Measurements from ENCODE around the gene TMEM134.

Gene TMEM134

DNA sequence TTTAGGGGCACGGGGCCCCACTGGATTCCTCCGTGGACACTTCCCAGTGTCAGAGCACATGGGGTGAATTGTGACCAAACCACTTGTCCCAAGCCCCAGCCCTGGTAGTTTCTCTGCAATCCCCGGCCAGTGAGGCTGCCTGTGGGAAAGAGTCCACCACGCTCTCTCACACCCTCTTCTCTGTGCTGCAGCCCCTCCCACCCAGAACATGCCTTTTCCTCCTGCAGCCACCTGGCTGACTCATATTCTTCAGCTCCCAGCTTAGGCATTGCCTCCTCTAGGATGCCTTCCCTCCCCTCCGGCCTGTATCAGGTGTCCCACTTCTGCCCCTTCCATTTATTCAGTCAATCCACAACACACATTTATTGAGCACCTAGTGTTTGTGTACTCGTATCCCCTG is 46.2 kb downstream of the TMEM134 start:
- DNase-seq (ENCODE audit: low read depth) = no peak

GRCh38 chr11:67421430-67422031 is 47.5 kb downstream of the TMEM134 start:
- DNase-seq (ENCODE audit: low read depth) = no peak

DNA sequence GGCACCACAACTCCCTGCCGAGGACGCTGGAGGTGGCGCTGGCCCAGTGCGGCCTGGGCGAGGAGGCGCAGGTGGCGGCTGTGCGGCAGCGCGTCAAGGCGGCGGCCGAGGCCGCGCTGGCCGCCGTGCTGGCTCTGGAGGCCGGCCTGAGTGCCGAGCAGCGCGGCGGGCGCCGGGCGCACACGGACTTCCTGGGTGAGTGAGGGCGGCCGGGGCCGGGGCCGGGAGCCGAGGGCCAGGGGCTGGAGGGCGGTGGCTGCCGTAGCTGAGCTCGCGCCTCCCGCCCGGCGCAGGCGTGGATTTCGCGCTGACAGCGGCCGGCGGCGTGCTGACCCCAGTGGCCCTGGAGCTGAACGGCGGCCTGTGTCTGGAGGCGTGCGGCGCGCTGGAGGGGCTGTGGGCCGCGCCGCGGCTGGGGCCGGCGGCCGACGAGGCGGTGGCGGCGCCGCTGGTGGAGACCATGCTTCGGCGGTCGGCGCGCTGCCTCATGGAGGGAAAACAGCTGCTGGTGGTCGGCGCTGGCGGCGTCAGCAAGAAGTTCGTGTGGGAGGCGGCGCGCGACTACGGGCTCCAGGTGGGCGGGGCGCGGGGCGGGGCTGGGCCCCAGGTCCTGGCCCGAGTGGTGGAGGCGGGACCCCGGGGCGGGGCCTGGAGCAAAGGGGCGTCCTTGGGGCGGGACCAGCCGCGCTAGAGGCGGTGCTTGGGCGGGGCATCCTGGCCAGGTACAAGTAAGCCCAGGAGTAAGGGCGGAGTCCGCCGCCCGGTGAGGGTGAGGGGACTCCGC is 48.2 kb downstream of the TMEM134 start:
- no peak for DNase-seq (ENCODE audit: low read depth)

- no peak for DNase-seq (ENCODE audit: low read depth)
These were observed 48.9 kb downstream of the TMEM134 start for GRCh38 chr11:67420147-67420645.

- DNase-seq (ENCODE audit: low read depth) = no peak
These were observed 49.6 kb downstream of the TMEM134 start for GRCh38 chr11:67419325-67420049.

DNA sequence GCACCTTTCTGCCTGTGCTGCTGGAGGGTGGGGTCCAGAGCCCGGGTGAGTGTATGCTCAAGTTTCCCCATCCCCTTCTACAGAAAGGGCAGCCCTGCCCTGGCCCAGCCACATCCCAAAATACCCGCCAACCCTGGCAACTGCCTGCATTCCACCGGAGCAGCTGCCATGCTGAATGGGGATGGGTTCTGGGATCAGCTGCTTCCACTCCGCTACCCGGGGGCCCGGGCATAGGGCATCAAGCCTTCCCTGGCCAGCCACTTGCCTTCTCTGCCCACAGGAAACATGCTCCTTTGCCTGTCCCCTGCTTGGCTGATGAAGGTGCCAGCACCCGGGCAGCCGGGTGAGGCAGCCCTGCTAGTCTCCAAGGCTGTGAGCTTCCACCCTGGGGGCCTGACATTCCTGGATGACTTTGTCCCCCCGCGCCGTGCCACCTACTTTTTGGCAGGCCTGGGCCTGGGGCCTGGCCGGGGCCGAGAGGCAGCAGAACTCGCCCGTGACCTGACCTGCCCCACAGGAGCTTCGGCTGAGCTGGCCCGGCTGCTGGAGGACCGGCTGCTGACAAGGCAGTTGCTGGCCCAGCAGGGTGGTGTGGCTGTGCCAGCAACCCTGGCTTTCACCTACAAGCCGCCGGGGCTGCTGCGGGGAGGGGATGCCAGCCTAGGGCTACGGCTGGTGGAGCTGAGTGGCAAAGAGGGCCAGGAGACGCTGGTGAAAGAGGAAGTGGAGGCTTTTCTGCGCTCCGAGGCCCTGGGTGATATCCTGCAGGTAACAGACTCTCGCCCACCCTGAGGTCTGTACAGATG is 50.4 kb downstream of the TMEM134 start:
- DNase-seq (ENCODE audit: low read depth) = no peak

GRCh38 chr11:67417425-67417824 is 51.6 kb downstream of the TMEM134 start:
- no peak for DNase-seq (ENCODE audit: low read depth)

DNA sequence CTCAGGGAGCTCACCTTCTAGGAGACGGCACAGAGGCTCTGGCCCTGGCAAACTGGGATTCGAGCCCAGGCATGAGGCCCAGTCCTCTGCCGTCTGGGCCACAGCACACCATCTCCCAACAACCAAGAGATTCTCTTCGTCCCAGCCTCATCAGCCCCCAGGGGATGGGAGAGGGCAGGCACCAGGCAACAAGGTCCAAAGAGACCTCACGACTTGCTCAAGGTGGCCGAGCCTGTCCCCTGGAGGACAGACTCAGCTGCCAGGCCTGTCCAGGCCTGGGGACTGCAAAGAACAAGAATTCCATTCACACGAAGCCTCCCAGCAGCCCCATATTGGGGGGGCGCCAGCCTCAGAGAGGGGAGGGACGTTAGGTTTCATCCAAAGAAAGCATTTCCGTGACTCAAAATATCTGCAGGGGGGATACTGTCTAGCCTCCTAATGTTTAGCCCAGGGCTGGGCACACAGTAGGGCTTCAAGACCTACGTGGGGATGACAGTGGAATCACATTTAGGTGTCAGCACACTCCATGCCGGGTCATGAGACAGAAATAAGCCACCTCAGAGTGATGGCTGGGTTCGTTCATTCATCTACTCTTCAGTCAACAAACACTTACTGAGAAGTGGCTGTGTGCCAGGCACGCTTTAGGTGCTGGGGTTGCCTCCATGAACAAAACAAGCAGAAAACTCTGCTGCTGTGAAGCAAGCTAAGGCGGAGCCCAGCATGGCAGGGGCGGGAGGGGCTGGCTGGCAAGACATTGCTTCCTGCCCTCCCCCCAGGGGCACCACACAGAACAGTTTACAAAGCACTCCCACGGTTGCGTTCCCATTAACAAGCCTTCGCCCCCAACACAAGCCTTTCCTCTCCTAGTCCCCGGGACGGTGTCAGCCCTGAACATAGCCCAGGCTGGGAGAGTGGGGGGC is 52.4 kb downstream of the TMEM134 start:
- no peak for DNase-seq (ENCODE audit: low read depth)

DNA sequence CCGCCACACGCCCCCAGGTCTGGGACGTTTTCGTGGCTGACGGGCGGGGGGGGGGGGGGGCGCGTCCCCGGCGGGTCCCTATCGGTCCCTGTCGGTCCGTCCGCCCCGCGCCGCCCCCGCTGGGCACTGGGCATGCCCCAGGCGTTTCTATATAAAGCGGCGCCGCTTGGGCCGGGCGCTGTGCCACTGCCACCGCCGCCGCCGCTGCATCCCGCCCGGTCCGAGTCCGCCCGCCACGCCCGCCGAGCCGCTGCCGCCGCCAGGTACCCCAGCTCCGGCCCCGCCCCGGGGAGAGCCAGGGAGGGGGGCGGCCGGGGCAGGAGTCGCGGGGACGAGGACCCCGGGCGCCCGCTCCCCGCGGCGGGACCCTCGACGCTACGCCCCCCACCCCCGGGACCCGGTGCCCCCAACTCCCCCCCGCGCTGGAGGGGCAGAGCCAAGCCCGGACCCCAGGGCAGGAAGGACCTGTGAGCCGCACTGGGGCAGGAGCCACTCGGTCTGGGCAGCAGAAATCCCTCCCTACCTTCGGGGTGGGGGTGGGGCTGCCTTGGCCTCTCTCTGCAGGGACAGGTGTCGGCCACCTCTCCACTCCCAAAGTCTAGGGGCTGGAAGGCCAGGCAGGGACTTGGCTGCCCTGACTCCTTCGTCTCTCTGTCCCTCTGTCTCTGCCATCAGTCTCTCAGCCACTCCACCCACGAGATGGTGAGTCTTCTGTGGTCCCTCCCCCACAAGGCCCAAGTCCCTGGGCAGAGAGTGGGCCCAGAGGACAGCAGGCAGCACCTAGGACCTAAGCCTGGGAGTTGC is 53.3 kb downstream of the TMEM134 start, which contains the start of gene CARNS1:
Gene CARNS1, plus strand, starts transcription at position 178 of the 804 bp plus-strand sequence. Its CDS starts 522 bp downstream, at position 700.
- DNase-seq (ENCODE audit: low read depth) = no peak

DNA sequence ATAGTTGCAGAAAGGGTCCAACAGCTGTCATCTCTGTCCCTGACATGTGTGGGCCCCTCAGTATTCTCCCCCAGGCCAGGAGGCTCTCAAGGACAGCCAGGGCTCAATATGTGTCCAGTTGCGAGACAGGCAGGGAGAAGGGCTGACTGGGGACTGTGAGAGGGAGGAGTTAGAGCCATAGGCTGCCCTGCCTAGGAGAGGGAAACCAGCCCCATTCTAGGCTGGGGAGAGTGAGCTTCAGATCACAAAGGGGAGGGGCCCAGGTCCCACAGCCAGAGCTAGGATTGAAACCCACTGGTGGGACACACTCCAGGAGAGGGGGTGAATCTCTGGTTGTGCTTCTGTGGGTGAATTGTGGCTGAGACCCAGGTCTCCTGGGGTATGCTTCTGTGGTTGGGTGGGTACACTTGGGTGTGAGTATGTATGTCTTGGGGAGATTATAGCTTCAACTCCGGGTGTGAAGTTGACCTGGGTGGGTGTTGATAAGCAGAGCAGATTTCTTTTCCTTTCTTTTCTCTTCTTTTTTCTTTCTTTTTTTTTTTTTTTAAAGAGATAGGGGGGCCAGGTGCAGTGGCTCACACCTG is 55.7 kb downstream of the TMEM134 start:
- DNase-seq (ENCODE audit: low read depth) = no peak

DNA sequence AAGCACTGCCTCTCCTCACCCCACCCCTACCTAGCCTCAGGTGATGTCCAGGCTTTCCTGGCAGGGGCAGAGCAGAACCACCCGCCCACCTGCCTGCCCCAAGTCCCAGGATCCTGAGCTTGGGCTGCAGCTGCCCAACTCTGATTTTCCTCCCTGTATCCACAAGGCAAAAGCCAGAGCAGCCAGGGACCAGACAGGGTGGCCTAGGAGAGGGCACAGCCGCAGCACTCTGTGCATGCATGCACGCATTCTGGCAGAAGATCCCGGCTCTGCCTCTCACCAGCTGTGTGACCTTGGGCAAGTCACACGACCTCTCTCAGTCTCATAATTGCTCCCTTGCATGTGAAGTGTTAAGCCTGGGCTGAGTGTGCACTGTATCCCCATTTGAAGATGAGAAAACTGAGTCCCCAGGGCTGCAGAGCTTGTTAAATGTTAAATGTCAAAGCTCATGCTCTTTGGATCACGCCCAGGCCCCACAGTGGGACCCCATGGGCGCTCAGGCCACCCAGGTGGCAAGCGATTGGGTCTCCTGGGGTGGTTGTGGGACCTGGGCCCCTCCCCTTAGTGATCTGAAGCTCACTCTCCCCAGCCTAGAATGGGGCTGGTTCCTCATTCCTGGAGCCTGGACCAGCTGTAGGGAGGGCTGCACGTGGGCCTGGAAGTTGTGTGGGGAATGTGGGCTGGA is 56.4 kb downstream of the TMEM134 start:
- DNase-seq (ENCODE audit: low read depth) = no peak

- no peak for DNase-seq (ENCODE audit: low read depth)
These were observed 57.3 kb downstream of the TMEM134 start for GRCh38 chr11:67411785-67412152.

Data from GM04503 (cell line).